Vagina (tissue), 2 donors: ENCODE data around the gene SH3GL2. TPM values are rescaled to one million over a fixed set of nuclear protein-coding genes. Genes with fewer than 3 reads are reported as not detected.
"Not testable (repeated sequence)": the region's sequence is repeated elsewhere in the genome, so short reads cannot be mapped to it uniquely, and the experiment has no call there.

Experiments
- DNase-seq, 2 donors: peaks; one replicate each; pipeline ENCODE4 v3.0.0-alpha.2; 2017; ENCODE audit errors: extremely low spot score in 2 of 2
- H3K27ac ChIP-seq: fragments of 200-600 bp; sonication (generic); one replicate; pipeline ENCODE4 v1.5.1; 2019
- H3K27me3 ChIP-seq: fragments of 200-600 bp; sonication (generic); one replicate; pipeline ENCODE4 v1.5.1; 2019
- H3K36me3 ChIP-seq, 2 donors: fragments of 200-600 bp; sonication (generic); one replicate each; pipeline ENCODE4 v1.5.1; 2017 to 2019
- H3K4me1 ChIP-seq: fragments of 200-600 bp; sonication (generic); one replicate; pipeline ENCODE4 v1.5.1; 2019
- H3K4me3 ChIP-seq, 2 donors: fragments of 200-600 bp; sonication (generic); 1 replicate in 1 of 2; 2 replicates in 1 of 2; pipeline ENCODE4 v1.5.1; 2016 to 2019
- H3K9me3 ChIP-seq: fragments of 200-600 bp; sonication (generic); one replicate; pipeline ENCODE4 v1.5.1; 2019
- POLR2A ChIP-seq, 2 donors: fragments of 450-650 bp; IDR thresholded peaks; one replicate each; pipeline ENCODE4 v1.6.1; 2017; ENCODE audit warnings: antibody characterized with exemption in 2 of 2, mild to moderate bottlenecking in 2 of 2, moderate library complexity in 2 of 2
- POLR2AphosphoS5 ChIP-seq, 2 donors: sonication (generic); formaldehyde crosslinking; IDR thresholded peaks; one replicate each; pipeline ENCODE4 v1.9.0; 2017; ENCODE audit warnings: antibody characterized with exemption in 2 of 2, mild to moderate bottlenecking in 2 of 2, low read depth in 1 of 2; ENCODE audit not compliant: insufficient read depth in 1 of 2
- intact Hi-C: fragments of 100-400 bp; cut with DNase I; formaldehyde crosslinking; loops from one replicate; pipeline ENCODE4 v1.15.1; 2023
- total RNA-seq: library from RNA; depleted of rRNA; stranded (reverse); fragments of >200 nt; gene quantifications from one replicate; pipeline ENCODE4 v1.2.3, GENCODE V29; 2016
- TF ChIP-seq, protein P1 (sequence below), 3 experiments: fragments of 450-650 bp in 2 of 3; fragments of 200-600 bp in 1 of 3; sonication (generic) in 1 of 3; IDR thresholded peaks; one replicate each; pipeline ENCODE4 v1.5.1; 2017 to 2019; ENCODE audit warnings: antibody characterized with exemption in 3 of 3, mild to moderate bottlenecking in 2 of 3, moderate library complexity in 2 of 3

Gene SH3GL2
- total RNA-seq, 1 donor from 2014 or later = not detected

DNA sequence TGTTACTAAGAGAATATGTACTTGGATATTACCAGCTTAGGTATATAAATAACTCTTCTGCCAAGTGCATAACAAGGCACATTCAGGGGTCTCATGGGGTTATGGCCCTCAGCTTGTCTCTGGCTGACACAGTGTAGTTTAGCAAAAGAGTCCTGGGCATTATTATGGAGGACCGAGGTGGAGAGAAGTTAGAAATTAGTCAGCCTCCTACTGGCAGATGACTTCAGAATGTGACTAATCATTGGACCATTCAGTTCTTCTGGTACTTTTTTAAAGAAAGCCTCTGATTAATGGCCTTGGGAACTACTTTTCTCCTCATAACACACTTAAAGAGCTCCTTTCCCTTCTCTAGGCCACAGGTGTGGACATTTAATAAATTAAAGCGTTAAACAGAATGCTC, 178.9 kb downstream of the SH3GL2 start:
- Histone ChIP-seq H3K27ac (no peak overlapping the region), H3K27me3 (no peaks in the 10 kb centered on the region), H3K36me3 (no peaks in the 10 kb centered on the region), H3K4me3 (no peak overlapping the region), H3K9me3 (no peaks in the 10 kb centered on the region), H3K4me1 (no peaks in the 10 kb centered on the region)
- TF ChIP-seq POLR2A (IDR thresholded peaks at IDR 0.05) (no peak), POLR2AphosphoS5 (IDR thresholded peaks at IDR 0.05; ENCODE audit: insufficient read depth in 1 of 2, low read depth in 1 of 2) (no peak)
- TF ChIP-seq, protein P1, sequence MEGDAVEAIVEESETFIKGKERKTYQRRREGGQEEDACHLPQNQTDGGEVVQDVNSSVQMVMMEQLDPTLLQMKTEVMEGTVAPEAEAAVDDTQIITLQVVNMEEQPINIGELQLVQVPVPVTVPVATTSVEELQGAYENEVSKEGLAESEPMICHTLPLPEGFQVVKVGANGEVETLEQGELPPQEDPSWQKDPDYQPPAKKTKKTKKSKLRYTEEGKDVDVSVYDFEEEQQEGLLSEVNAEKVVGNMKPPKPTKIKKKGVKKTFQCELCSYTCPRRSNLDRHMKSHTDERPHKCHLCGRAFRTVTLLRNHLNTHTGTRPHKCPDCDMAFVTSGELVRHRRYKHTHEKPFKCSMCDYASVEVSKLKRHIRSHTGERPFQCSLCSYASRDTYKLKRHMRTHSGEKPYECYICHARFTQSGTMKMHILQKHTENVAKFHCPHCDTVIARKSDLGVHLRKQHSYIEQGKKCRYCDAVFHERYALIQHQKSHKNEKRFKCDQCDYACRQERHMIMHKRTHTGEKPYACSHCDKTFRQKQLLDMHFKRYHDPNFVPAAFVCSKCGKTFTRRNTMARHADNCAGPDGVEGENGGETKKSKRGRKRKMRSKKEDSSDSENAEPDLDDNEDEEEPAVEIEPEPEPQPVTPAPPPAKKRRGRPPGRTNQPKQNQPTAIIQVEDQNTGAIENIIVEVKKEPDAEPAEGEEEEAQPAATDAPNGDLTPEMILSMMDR (IDR thresholded peaks at IDR 0.05) = no peak
- DNase-seq = no peak
- intact Hi-C loops = no loop called here

DNA sequence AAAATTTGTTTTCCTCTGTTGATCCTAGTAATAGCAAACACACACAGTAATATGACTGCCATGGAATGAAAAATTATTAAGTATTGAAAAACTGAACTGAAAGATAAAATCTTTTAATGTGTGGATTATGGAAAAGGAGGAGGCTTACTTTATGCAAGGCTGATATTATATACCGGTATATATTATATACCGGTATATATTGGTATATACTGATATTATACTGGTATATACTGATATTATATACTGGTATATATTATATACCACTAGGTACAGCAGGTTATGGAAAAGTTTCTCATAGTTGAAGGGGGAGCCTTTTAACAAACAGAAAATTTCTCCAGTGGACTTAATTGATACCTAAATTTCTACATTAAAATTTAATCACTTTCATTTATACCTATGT, 181.4 kb downstream of the SH3GL2 start:
- TF ChIP-seq POLR2A (IDR thresholded peaks at IDR 0.05) = no peak
- TF ChIP-seq POLR2AphosphoS5 (IDR thresholded peaks at IDR 0.05; ENCODE audit: insufficient read depth in 1 of 2, low read depth in 1 of 2) = no peak
- TF ChIP-seq, protein P1 (IDR thresholded peaks at IDR 0.05) = no peak
- no peaks in the 10 kb centered on the region for H3K36me3 ChIP-seq
- no peaks in the 10 kb centered on the region for H3K9me3 ChIP-seq
- H3K27me3 ChIP-seq = no peaks in the 10 kb centered on the region
- no peak overlapping the region for H3K4me3 ChIP-seq
- intact Hi-C loops = no loop called here
- no peak overlapping the region for H3K27ac ChIP-seq
- no peaks in the 10 kb centered on the region for H3K4me1 ChIP-seq
- DNase-seq = no peak

DNA sequence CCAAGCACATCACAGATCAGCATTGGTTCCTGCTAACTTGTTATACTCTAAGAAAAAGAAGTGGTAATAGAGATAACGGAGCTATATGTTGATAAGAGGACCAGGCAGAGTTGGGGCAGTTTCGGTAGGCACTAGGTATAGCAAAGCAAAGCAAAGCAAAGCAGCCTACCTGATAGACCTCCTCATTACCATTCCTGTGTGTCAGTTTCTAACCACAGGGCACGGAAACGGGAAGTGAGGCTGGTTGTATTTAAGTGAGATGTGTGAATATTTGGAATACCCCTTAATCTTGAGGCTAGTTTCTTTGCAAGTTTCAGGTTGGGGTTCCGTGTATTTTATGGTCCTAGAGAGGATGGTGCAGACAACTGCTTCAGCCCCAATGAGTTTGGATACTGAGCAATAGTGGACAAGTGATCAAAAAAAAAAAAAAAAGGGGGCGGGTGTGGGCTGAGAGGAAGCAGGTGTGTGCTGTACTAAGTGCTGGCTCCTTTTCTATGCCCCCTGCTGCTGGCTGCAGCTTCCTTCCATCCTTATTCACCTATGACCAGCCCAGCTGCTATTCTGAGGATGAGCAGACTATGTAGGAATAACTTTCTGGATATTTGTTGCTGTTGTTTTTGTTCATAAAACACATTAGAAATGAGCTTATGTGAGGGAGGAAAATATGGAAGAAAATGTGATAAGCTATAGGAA, 183.3 kb downstream of the SH3GL2 start:
- TF ChIP-seq POLR2AphosphoS5 (IDR thresholded peaks at IDR 0.05; ENCODE audit: insufficient read depth in 1 of 2, low read depth in 1 of 2) (no peak), POLR2A (IDR thresholded peaks at IDR 0.05) (no peak)
- TF ChIP-seq, protein P1 (IDR thresholded peaks at IDR 0.05) = no peak
- DNase-seq = no peak
- intact Hi-C loops = no loop called here
- Histone ChIP-seq H3K36me3 (no peaks in the 10 kb centered on the region), H3K27me3 (no peaks in the 10 kb centered on the region), H3K4me3 (no peak overlapping the region), H3K27ac (no peak overlapping the region), H3K4me1 (no peaks in the 10 kb centered on the region), H3K9me3 (no peaks in the 10 kb centered on the region)

DNA sequence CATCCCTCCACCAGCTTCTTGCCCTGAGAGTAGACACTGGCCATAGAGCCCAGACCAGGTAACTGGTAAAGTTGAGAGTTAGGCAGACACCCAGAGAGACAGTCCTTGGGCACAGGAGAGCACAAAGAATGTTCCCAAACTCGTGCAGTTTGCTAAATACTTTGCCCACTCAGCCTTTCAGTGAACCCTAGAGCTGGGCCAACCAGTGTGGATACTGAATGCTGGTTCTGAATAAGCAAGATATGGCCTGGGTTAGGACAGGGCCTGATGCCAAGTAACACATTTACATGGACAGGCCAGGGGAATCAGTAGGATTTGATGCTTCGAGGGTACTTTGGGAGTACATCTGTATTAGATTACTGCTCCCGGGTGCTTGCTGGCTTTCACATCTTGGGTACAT, 185.4 kb downstream of the SH3GL2 start:
- Histone ChIP-seq H3K27ac (no peak overlapping the region), H3K27me3 (no peaks in the 10 kb centered on the region), H3K4me1 (no peaks in the 10 kb centered on the region), H3K4me3 (no peak overlapping the region), H3K36me3 (no peaks in the 10 kb centered on the region), H3K9me3 (no peaks in the 10 kb centered on the region)
- intact Hi-C loops = no loop called here
- no peak for DNase-seq
- TF ChIP-seq POLR2A (IDR thresholded peaks at IDR 0.05) = no peak

DNA sequence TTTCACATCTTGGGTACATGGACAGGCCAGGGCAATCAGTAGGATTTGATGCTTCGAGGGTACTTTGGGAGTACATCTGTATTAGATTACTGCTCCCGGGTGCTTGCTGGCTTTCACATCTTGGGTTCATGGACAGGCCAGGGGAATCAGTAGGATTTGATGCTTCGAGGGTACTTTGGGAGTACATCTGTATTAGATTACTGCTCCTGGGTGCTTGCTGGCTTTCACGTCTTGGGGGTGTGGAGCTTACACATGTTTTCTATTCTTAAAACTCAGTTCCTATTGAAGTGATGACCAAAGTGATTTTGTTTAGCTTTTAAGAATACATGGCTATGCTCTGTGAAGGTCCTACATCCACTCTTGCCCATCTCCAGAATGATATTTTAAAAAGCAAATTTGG, 186.3 kb downstream of the SH3GL2 start:
- H3K27ac ChIP-seq, H3K4me1 ChIP-seq, DNase-seq, intact Hi-C loops, H3K9me3 ChIP-seq, H3K27me3 ChIP-seq, H3K36me3 ChIP-seq, H3K4me3 ChIP-seq: not testable (repeated sequence)

DNA sequence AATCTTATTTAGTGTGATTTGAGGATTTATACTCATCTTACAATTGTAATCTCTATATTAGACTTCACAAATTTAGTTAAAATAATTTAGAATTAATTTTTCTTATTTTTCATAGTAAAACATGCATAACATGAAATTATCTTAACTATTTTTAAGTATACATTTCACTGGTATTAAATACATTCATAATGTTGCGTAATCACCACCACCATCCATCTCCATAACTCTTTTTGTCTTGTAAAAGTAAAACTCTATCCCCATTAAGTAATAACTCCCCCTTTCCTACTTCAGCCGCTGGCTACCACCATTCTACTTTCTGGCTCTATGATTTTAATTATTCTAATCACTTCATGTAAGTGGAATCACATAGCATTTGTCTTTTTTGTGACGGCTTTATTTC, 193.4 kb downstream of the SH3GL2 start:
- H3K9me3 ChIP-seq = no peaks in the 10 kb centered on the region
- intact Hi-C loops = no loop called here

More for the DNA sequence above, 193.4 kb downstream of the SH3GL2 start:
- no peaks in the 10 kb centered on the region for H3K4me1 ChIP-seq
- TF ChIP-seq POLR2AphosphoS5 (IDR thresholded peaks at IDR 0.05; ENCODE audit: insufficient read depth in 1 of 2, low read depth in 1 of 2) (no peak), POLR2A (IDR thresholded peaks at IDR 0.05) (no peak)
- TF ChIP-seq, protein P1 (IDR thresholded peaks at IDR 0.05) = no peak
- H3K4me3 ChIP-seq = no peak overlapping the region
- H3K36me3 ChIP-seq = no peaks in the 10 kb centered on the region
- H3K27ac ChIP-seq = no peak overlapping the region
- no peak for DNase-seq
- H3K27me3 ChIP-seq = no peaks in the 10 kb centered on the region
